Natural killer cell (primary cell): ENCODE data around the gene ITGA4. TPM values are rescaled to one million over a fixed set of nuclear protein-coding genes. Genes with fewer than 3 reads are reported as not detected.

ENCODE experiments used
- ATAC-seq, 3 donors: fragments of 150-1000 bp in 2 of 3; fragments of 200-7000 bp in 1 of 3; cut with Tn5 transposase; 1 replicate in 1 of 3; 2 replicates in 2 of 3; pipeline ENCODE4 v1.10.0; 2021; ENCODE audit warnings: mild to moderate bottlenecking in 2 of 3, moderate library complexity in 2 of 3
- DNase-seq, 2 donors: peaks; one replicate each; pipeline versions ENCODE4 v3.0.0 to v3.0.0-alpha.2; 2013 to 2021; ENCODE audit warnings: mixed read lengths in 1 of 2
- H3K27ac ChIP-seq: one replicate; pipeline ENCODE4 v1.5.1; 2013; ENCODE audit warnings: mild to moderate bottlenecking, low read length
- H3K27me3 ChIP-seq: one replicate; pipeline ENCODE4 v1.6.1; 2013; ENCODE audit warnings: low read length; ENCODE audit not compliant: control insufficient read depth, insufficient read depth
- H3K36me3 ChIP-seq: one replicate; pipeline ENCODE4 v1.6.1; 2013; ENCODE audit warnings: low read length; ENCODE audit not compliant: control insufficient read depth, insufficient read depth
- H3K4me1 ChIP-seq: one replicate; pipeline ENCODE4 v1.6.1; 2013; ENCODE audit warnings: low read length; ENCODE audit not compliant: control insufficient read depth, insufficient read depth
- H3K4me3 ChIP-seq: one replicate; pipeline ENCODE4 v1.5.1; 2013; ENCODE audit warnings: low read length
- H3K9me3 ChIP-seq: one replicate; pipeline ENCODE4 v1.6.1; 2013; ENCODE audit warnings: low read length; ENCODE audit not compliant: control insufficient read depth, insufficient read depth
- H3K27ac Mint-ChIP-seq, 2 donors: one replicate each; pipeline ENCODE4 v1.8.0; 2022; ENCODE audit warnings: mild to moderate bottlenecking in 2 of 2, mixed read lengths in 2 of 2, moderate library complexity in 1 of 2
- H3K27me3 Mint-ChIP-seq, 2 donors: one replicate each; pipeline ENCODE4 v1.8.0; 2022; ENCODE audit warnings: low read depth in 2 of 2, mixed read lengths in 2 of 2
- H3K36me3 Mint-ChIP-seq: one replicate; pipeline ENCODE4 v1.8.0; 2022; ENCODE audit warnings: mixed read lengths
- H3K4me1 Mint-ChIP-seq, 2 donors: one replicate each; pipeline ENCODE4 v1.8.0; 2022; ENCODE audit warnings: mixed read lengths in 2 of 2
- H3K4me3 Mint-ChIP-seq: one replicate; pipeline ENCODE4 v1.8.0; 2022; ENCODE audit warnings: mild to moderate bottlenecking, moderate library complexity, mixed read lengths
- H3K9me3 Mint-ChIP-seq, 2 donors: one replicate each; pipeline ENCODE4 v1.8.0; 2022; ENCODE audit warnings: mixed read lengths in 2 of 2
- CTCF ChIP-seq: fragments of 200-600 bp; IDR thresholded peaks from one replicate; pipeline ENCODE4 v1.8.0; 2022; ENCODE audit warnings: antibody characterized with exemption
- WGBS: methylation state at CpG from one replicate; pipeline ENCODE4 v1.1.7; 2013; ENCODE audit warnings: missing lambda C conversion rate; ENCODE audit not compliant: insufficient coverage; 5-methylcytosine and 5-hydroxymethylcytosine counted together
- intact Hi-C: fragments of 100-400 bp; cut with micrococcal nuclease; formaldehyde crosslinking; loops from one replicate; pipeline ENCODE4 v1.14.2; 2022
- total RNA-seq, 4 donors: library from RNA; stranded (reverse); fragments of 120-200 nt in 1 of 4; gene quantifications; one replicate each; pipeline versions ENCODE4 v1.2.3 to v1.2.4, GENCODE V29; 2013 to 2022

The ITGA4 gene
- total RNA-seq, 3 donors from 2014 or later (not counting 1 experiment from before 2014, with no cell fraction given) = 178 to 235 (median 189) TPM

DNA sequence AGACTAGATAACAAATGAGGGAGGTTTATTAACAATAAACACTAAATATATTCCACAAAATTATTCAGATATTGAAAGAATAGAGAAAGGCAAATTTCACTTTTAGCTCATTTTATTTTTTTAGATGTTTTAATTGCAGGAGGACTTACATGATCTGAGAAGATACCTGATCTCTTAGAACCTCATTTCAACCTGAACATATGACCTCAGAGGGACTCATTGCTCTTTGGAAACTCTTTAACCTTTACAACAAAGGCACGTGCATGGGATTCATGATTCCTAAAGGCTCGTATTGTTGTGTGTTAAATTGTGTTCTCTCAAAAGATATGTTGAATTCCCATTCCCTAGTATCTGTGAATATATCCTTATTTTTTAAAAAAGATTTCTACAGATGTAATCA lies 35.7 kb upstream of the ITGA4 start:
- Histone ChIP-seq H3K4me1 (peaks cover 4% of the 10 kb centered on the region), H3K27ac (no peak overlapping the region), H3K9me3 (no peaks in the 10 kb centered on the region), H3K27me3 (no peaks in the 10 kb centered on the region), H3K4me3 (no peak overlapping the region), H3K36me3 (no peaks in the 10 kb centered on the region)
- H3K36me3 Mint-ChIP-seq = no peaks in the 10 kb centered on the region
- no peak overlapping the region for H3K4me3 Mint-ChIP-seq
- no peak for DNase-seq
- no peak for TF ChIP-seq CTCF
- WGBS = no CpG with 5 or more reads among the region's 2 CpGs
- no peaks in the 10 kb centered on the region for H3K27me3 Mint-ChIP-seq
- intact Hi-C loops = no loop called here
- H3K9me3 Mint-ChIP-seq = no peaks in the 10 kb centered on the region
- peak overlapping the region; percentile 55 to 88 for H3K27ac Mint-ChIP-seq
- ATAC-seq = no peak
- peaks cover 8 to 9% of the 10 kb centered on the region in 2 donors for H3K4me1 Mint-ChIP-seq

DNA sequence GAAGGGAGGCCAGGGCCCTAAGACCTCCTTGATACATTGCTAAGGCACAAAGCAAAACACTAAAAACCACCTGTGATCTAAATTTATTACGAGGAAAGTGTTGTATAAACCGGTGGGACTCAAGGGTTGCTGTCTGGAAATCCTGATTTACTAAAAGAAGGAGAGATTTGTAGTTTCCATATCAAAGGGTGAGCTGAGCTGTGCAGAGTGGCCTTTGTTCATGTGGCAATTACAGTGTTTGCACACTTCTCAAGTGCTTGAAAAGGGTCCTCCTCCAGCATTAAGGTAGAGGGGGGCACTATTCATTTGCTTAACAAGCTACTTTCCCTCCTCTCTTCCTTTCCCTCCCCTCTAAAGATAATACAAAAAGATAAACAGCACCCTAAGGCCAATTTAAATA lies 30.5 kb upstream of the ITGA4 start:
- H3K27me3 Mint-ChIP-seq = no peaks in the 10 kb centered on the region
- H3K36me3 Mint-ChIP-seq = no peaks in the 10 kb centered on the region
- H3K4me1 Mint-ChIP-seq = peaks cover 9 to 11% of the 10 kb centered on the region in 2 donors
- Histone ChIP-seq H3K27ac (no peak overlapping the region), H3K4me1 (peaks cover 8% of the 10 kb centered on the region), H3K27me3 (no peaks in the 10 kb centered on the region), H3K4me3 (no peak overlapping the region), H3K36me3 (no peaks in the 10 kb centered on the region), H3K9me3 (no peaks in the 10 kb centered on the region)
- no peak for TF ChIP-seq CTCF
- intact Hi-C loops = no loop called here
- H3K4me3 Mint-ChIP-seq = no peak overlapping the region
- no peak for DNase-seq
- H3K27ac Mint-ChIP-seq = no peak overlapping the region
- H3K9me3 Mint-ChIP-seq = no peaks in the 10 kb centered on the region
- WGBS = 89% methylated on average over 2 of the region's 2 CpGs
- no peak for ATAC-seq

DNA sequence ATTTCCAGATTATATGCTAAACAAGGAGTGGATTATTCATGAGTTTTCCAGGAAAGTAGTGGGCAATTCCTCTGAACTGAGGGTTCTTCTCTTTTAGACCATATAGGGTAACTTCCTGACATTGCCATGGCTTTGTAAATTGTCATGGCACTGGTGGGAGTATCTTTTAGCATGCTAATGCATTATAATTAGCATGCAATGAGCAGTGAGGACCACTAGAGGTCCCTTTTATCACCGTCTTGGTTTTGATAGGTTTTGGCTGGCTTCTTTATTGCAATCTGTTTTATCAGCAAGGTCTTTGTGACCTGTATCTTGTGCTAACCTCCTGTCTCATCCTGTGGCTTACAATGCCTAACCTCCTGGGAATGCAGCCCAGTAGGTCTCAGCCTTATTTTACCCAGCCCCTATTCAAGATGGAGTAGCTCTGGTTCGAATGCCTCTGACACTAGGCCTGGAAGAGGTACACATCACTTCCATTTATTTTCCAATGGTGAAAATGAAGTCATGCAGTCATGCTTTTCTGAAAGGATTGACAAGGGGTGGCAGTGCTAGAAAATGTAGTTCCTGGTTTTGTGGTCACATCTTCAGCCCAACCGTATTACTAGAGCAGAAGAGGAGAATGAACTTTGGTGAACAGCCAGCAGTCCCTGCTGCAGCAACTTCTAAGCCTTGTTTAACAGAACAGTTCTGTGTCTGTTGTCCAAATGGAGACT lies 26.6 kb upstream of the ITGA4 start:
- Histone ChIP-seq H3K4me3 (no peak overlapping the region), H3K36me3 (no peaks in the 10 kb centered on the region), H3K4me1 (peaks cover 8% of the 10 kb centered on the region), H3K27ac (peak overlapping the region; percentile 16), H3K27me3 (no peaks in the 10 kb centered on the region), H3K9me3 (no peaks in the 10 kb centered on the region)
- Mint-ChIP-seq H3K36me3 (no peaks in the 10 kb centered on the region), H3K9me3 (no peaks in the 10 kb centered on the region), H3K27ac (peak overlapping the region; percentile 61 to 67), H3K4me3 (peak overlapping the region; percentile 26), H3K4me1 (peaks cover 18 to 23% of the 10 kb centered on the region in 2 donors), H3K27me3 (no peaks in the 10 kb centered on the region)
- peak; percentile 70 for TF ChIP-seq CTCF
- peak; percentile 79 to 92 (median 80) for ATAC-seq
- WGBS = 19% methylated on average over 3 of the region's 3 CpGs
- peak in 1 of 2 donors; percentile 67 for DNase-seq
- intact Hi-C loops = loop anchor here (2.0 kb wide), 2 partner anchors 26 to 36 kb away; partner anchors contain the start of gene ITGA4

DNA sequence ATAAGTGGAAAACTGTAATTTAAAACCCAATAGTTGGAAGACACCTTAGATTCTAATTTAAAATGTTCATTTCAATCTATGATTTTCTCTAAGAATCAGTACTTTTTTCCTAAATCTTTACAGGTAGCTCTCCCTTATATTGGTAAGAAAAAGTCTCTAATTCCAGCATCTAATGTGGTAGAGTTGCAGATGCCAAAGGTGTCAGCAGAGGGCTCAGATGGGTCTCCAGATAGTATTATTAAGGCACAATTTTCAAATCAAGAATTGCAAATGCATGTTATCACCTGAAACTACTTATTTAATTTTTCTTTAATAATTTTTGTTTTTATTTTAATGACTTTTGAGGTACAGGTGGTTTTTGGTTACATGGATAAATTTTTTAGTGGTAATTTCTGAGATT lies 25.5 kb upstream of the ITGA4 start:
- Mint-ChIP-seq H3K36me3 (no peaks in the 10 kb centered on the region), H3K27ac (no peak overlapping the region), H3K4me1 (peaks cover 18 to 23% of the 10 kb centered on the region in 2 donors), H3K27me3 (no peaks in the 10 kb centered on the region), H3K9me3 (no peaks in the 10 kb centered on the region), H3K4me3 (no peak overlapping the region)
- ATAC-seq (no peak), DNase-seq (peak in 1 of 2 donors; percentile 15)
- Histone ChIP-seq H3K4me3 (no peak overlapping the region), H3K36me3 (no peaks in the 10 kb centered on the region), H3K9me3 (no peaks in the 10 kb centered on the region), H3K4me1 (peaks cover 8% of the 10 kb centered on the region), H3K27me3 (no peaks in the 10 kb centered on the region), H3K27ac (no peak overlapping the region)
- no peak for TF ChIP-seq CTCF
- intact Hi-C loops = loop anchor here (2.0 kb wide), 2 partner anchors 25 to 35 kb away; partner anchors contain the start of gene ITGA4
